Spleen (tissue), 7 donors: ENCODE results near the gene MINDY4.

Experiments
- CTCF ChIP-seq, 11 experiments: fragments of 200-600 bp in 7 of 11; fragments of 450-650 bp in 4 of 11; sonication (generic) in 4 of 11; IDR thresholded peaks in 8 of 11; conservative IDR thresholded peaks in 3 of 11; 1 replicate in 7 of 11; 2 replicates in 4 of 11; pipeline versions ENCODE4 v1.4.0 to v1.8.0; 2016 to 2021; ENCODE audit warnings: antibody characterized with exemption in 11 of 11, inconsistent platforms in 4 of 11, mild to moderate bottlenecking in 1 of 11
- POLR2A ChIP-seq, 3 donors: fragments of 450-650 bp; IDR thresholded peaks; one replicate each; pipeline ENCODE4 v1.5.1; 2017; ENCODE audit warnings: antibody characterized with exemption in 3 of 3, mild to moderate bottlenecking in 1 of 3
- POLR2AphosphoS5 ChIP-seq, 3 donors: sonication (generic); formaldehyde crosslinking; IDR thresholded peaks; one replicate each; pipeline ENCODE4 v1.5.1; 2017; ENCODE audit warnings: antibody characterized with exemption in 3 of 3
- donor health status: DM: no; HTN: no; CAD: no; lungs with moderate emphysema.
- donor health status: DM: no; HTN: no; CAD: no.
- donor health status: DM: no; HTN: no; CAD: no.

GRCh38 chr7:30859940-30860496 is 88.8 kb downstream of the MINDY4 start:
- TF ChIP-seq CTCF (IDR thresholded peaks at IDR 0.05 in 8 of 11, conservative IDR thresholded peaks at IDR 0.05 in 3 of 11) (no peak), POLR2AphosphoS5 (IDR thresholded peaks at IDR 0.05) (no peak), POLR2A (IDR thresholded peaks at IDR 0.05) (no peak)
